ENCODE measurements around the gene KIF5A. TPM values are rescaled to one million over a fixed set of nuclear protein-coding genes. Genes with fewer than 3 reads are reported as not detected.
"Not testable (repeated sequence)": the region's sequence is repeated elsewhere in the genome, so short reads cannot be mapped to it uniquely, and the experiment has no call there.

KIF5A gene
- total RNA-seq, 4 donors from 2014 or later: 0.34 to 0.67 (median 0.51) TPM

GRCh38 chr12:57584690-57585089 lies 34.8 kb downstream of the KIF5A start:
- intact Hi-C loops (cut with DNase I): loop anchor here (5.0 to 10.0 kb wide), 2 partner anchors 38 to 110 kb away; partner anchors contain the start of gene OS9
- Histone ChIP-seq H3K36me3 (no peaks in the 10 kb centered on the region), H3K27ac (no peak overlapping the region), H3K4me3 (replicated peaks in 1 of 3) (no peak overlapping the region), H3K27me3 (no peaks in the 10 kb centered on the region), H3K9me3 (no peaks in the 10 kb centered on the region), H3K4me1 (no peaks in the 10 kb centered on the region)
- DNase-seq: no peak
- TF ChIP-seq CTCF (IDR thresholded peaks at IDR 0.05) (no peak), POLR2A (IDR thresholded peaks at IDR 0.05) (no peak)

- no peaks in the 10 kb centered on the region for H3K4me1 ChIP-seq
- no peak overlapping the region for H3K4me3 ChIP-seq (replicated peaks in 1 of 3)
- intact Hi-C loops (cut with DNase I): loop anchor here (10.0 kb wide), 1 partner anchor 110 kb away; the partner anchor contains the start of gene OS9
- WGBS, 2 donors: 84 to 91% methylated on average over 2 of the region's 2 CpGs
- H3K27ac ChIP-seq: no peak overlapping the region
- H3K27me3 ChIP-seq: no peaks in the 10 kb centered on the region
- no peaks in the 10 kb centered on the region for H3K9me3 ChIP-seq
- H3K36me3 ChIP-seq: no peaks in the 10 kb centered on the region
- TF ChIP-seq CTCF (IDR thresholded peaks at IDR 0.05) (no peak), POLR2A (IDR thresholded peaks at IDR 0.05) (no peak)
- DNase-seq: no peak
These were observed 35.3 kb downstream of the KIF5A start for GRCh38 chr12:57585156-57585555.

DNA sequence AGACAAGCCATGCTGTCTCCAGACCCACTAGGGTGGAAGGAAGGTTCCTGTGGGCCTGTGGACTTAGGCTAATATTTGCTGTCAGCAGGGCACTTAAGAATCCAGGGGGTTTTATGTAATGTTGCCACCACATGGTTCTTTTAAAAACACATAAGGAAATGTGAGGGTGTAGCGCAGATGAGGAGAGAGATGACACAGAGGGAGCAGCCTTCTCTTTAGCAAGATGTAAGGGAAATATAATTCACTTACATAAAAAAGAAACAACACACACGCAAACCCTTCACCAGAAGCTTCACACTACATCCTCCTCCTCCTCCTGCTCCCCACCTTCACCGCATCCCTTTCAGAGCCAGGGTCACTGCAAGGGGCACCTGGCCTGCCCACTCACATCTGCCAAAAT lies 36.3 kb downstream of the KIF5A start:
- no peak for TF ChIP-seq POLR2A (IDR thresholded peaks at IDR 0.05)
- TF ChIP-seq CTCF (IDR thresholded peaks at IDR 0.05): no peak
- WGBS, 2 donors: 90 to 94% methylated on average over 3 of the region's 3 CpGs
- Histone ChIP-seq H3K36me3 (no peaks in the 10 kb centered on the region), H3K9me3 (no peaks in the 10 kb centered on the region), H3K4me1 (peaks cover 0 to 6% of the 10 kb centered on the region in 2 donors), H3K4me3 (replicated peaks in 1 of 3) (no peak overlapping the region), H3K27me3 (no peaks in the 10 kb centered on the region), H3K27ac (no peak overlapping the region)
- intact Hi-C loops (cut with DNase I): loop anchor here (10.0 kb wide), 1 partner anchor 109 kb away; the partner anchor contains the start of gene OS9
- no peak for DNase-seq

- intact Hi-C loops (cut with DNase I): loop anchor here (10.0 kb wide), 1 partner anchor 108 kb away; the partner anchor contains the start of gene OS9
- DNase-seq: no peak
- Histone ChIP-seq H3K36me3 (no peaks in the 10 kb centered on the region), H3K4me1 (peaks cover 4 to 8% of the 10 kb centered on the region in 2 donors), H3K27me3 (no peaks in the 10 kb centered on the region), H3K4me3 (replicated peaks in 1 of 3) (no peak overlapping the region), H3K27ac (no peak overlapping the region), H3K9me3 (no peaks in the 10 kb centered on the region)
- 90 to 92% methylated on average over 3 of the region's 3 CpGs for WGBS, 2 donors
- TF ChIP-seq POLR2A (IDR thresholded peaks at IDR 0.05): no peak
- no peak for TF ChIP-seq CTCF (IDR thresholded peaks at IDR 0.05)
These were observed 37.1 kb downstream of the KIF5A start for GRCh38 chr12:57586832-57587429.

DNA sequence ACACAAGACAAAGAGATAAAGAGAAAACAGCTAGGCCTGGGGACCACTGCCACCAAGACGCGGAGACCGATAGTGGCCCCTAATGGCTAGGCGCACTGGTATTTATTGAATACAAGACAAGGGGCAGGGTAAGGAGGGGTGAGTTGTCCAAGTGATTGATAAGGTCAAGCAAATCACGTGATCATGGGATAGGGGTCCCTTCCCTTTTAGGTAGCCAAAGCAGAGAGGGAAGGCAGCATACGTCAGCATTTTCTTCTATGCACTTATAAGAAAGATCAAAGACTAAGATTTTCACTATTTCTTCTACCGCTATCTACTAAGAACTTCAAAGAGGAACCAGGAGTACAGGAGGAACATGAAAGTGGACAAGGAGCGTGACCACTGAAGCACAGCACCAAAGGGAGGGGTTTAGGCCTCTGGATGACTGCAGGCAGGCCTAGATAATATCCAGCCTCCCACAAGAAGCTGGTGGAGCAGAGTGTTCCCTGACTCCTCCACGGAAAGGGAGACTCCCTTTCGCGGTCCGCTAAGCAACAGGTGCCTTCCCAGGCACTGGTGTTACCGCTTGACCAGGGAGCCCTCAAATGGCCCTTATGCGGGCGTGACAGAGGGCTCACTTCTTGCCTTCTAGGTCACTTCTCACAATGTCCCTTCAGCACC lies 39.2 kb downstream of the KIF5A start:
- not testable (repeated sequence) for H3K27ac ChIP-seq; H3K27me3 ChIP-seq; H3K36me3 ChIP-seq; H3K4me3 ChIP-seq (replicated peaks in 1 of 3); H3K9me3 ChIP-seq
- H3K4me1 ChIP-seq: peaks cover 11 to 26% of the 10 kb centered on the region in 2 donors
- intact Hi-C loops (cut with DNase I): loop anchor here (10.0 kb wide), 1 partner anchor 106 kb away; the partner anchor contains the start of gene OS9
- WGBS, 2 donors: 69 to 75% methylated on average over 15 of the region's 15 CpGs
- DNase-seq: peak; percentile 47 to 52
